Kasumi-1 (cell line): Measurements from ENCODE around the gene KRT10.
"Not testable (repeated sequence)": the region's sequence is repeated elsewhere in the genome, so short reads cannot be mapped to it uniquely, and the experiment has no call there.

Experiments
- DNase-seq, 2 experiments: peaks; one replicate each; lab custom pipeline; 2025; lab: John Stamatoyannopoulos, UW

KRT10 gene

GRCh38 chr17:40832840-40833239, 10.4 kb upstream of the KRT10 start:
- DNase-seq: no peak

- no peak for DNase-seq
Observed at GRCh38 chr17:40830085-40830776, 7.8 kb upstream of the KRT10 start.

- no peak for DNase-seq
Observed at GRCh38 chr17:40828454-40829044, 6.1 kb upstream of the KRT10 start.

GRCh38 chr17:40827746-40828453, 5.5 kb upstream of the KRT10 start:
- no peak for DNase-seq

- no peak for DNase-seq
Observed at GRCh38 chr17:40825599-40825998, 3.2 kb upstream of the KRT10 start.

- no peak for DNase-seq
Observed at GRCh38 chr17:40824015-40824832, 1.8 kb upstream of the KRT10 start.

- DNase-seq: no peak
Observed at GRCh38 chr17:40821536-40821935, 878 bp downstream of the KRT10 start.

- no peak for DNase-seq
Observed at GRCh38 chr17:40820228-40820838, 2.1 kb downstream of the KRT10 start.

GRCh38 chr17:40819528-40820125, 2.8 kb downstream of the KRT10 start:
- DNase-seq: no peak

- peak; percentile 51 to 68 for DNase-seq
Observed at GRCh38 chr17:40818733-40819527, 3.5 kb downstream of the KRT10 start.

GRCh38 chr17:40818343-40818732, 4.1 kb downstream of the KRT10 start:
- DNase-seq: no peak

GRCh38 chr17:40817103-40817682, 5.2 kb downstream of the KRT10 start:
- DNase-seq: no peak

- no peak for DNase-seq
Observed at GRCh38 chr17:40816569-40816968, 5.8 kb downstream of the KRT10 start.

GRCh38 chr17:40815381-40815780, 7.0 kb downstream of the KRT10 start:
- no peak for DNase-seq

GRCh38 chr17:40814657-40815056, 7.8 kb downstream of the KRT10 start:
- not testable (repeated sequence) for DNase-seq

- DNase-seq: no peak
Observed at GRCh38 chr17:40813804-40814203, 8.6 kb downstream of the KRT10 start.

GRCh38 chr17:40812639-40813038, 9.8 kb downstream of the KRT10 start:
- no peak for DNase-seq

GRCh38 chr17:40810494-40810893, 11.9 kb downstream of the KRT10 start:
- DNase-seq: no peak

- DNase-seq: no peak
Observed at GRCh38 chr17:40809721-40810421, 12.5 kb downstream of the KRT10 start.

GRCh38 chr17:40806131-40806530, 16.3 kb downstream of the KRT10 start:
- DNase-seq: no peak
